H9 (cell line): ENCODE results near the gene ZBTB17. TPM values are rescaled to one million over a fixed set of nuclear protein-coding genes. Genes with fewer than 3 reads are reported as not detected.

Experiments used
- DNase-seq: peaks from one replicate; pipeline ENCODE4 v3.0.0-alpha.2; 2017
- H2AFZ ChIP-seq: one replicate; pipeline ENCODE4 v1.6.1; 2013; ENCODE audit warnings: mild to moderate bottlenecking, low read length, control low read depth, moderate library complexity
- H2AK5ac ChIP-seq: 2 replicates; pipeline ENCODE4 v1.6.1; 2013; ENCODE audit warnings: low read length, control low read depth, mixed read lengths; ENCODE audit not compliant: insufficient read length
- H2BK120ac ChIP-seq: one replicate; pipeline ENCODE4 v1.6.1; 2013; ENCODE audit warnings: low read depth, mild to moderate bottlenecking, low read length, control low read depth, inconsistent platforms; ENCODE audit not compliant: poor library complexity, severe bottlenecking
- H2BK12ac ChIP-seq: 2 replicates; pipeline ENCODE4 v1.6.1; 2013; ENCODE audit warnings: low read length, control low read depth, mixed read lengths, low read depth; ENCODE audit not compliant: insufficient read length
- H2BK15ac ChIP-seq: 2 replicates; pipeline ENCODE4 v1.6.1; 2013; ENCODE audit warnings: low read depth, low read length, control low read depth
- H2BK20ac ChIP-seq: one replicate; pipeline ENCODE4 v1.6.1; 2013; ENCODE audit warnings: low read depth, mild to moderate bottlenecking, low read length, control low read depth, inconsistent platforms; ENCODE audit not compliant: poor library complexity, severe bottlenecking
- H2BK5ac ChIP-seq: 2 replicates; pipeline ENCODE4 v1.6.1; 2013; ENCODE audit warnings: low read length, control low read depth, mixed read lengths; ENCODE audit not compliant: insufficient read length
- H3K14ac ChIP-seq: 2 replicates; pipeline ENCODE4 v1.6.1; 2013; ENCODE audit warnings: low read length, control low read depth; ENCODE audit not compliant: insufficient read depth
- H3K18ac ChIP-seq: 2 replicates; pipeline ENCODE4 v1.6.1; 2013; ENCODE audit warnings: low read depth, mild to moderate bottlenecking, mixed read lengths, low read length, control low read depth; ENCODE audit not compliant: insufficient read length
- H3K23ac ChIP-seq: 2 replicates; pipeline ENCODE4 v1.6.1; 2013; ENCODE audit warnings: low read length, control low read depth, mixed read lengths, low read depth; ENCODE audit not compliant: insufficient read length
- H3K23me2 ChIP-seq: 2 replicates; pipeline ENCODE4 v1.6.1; 2013; ENCODE audit warnings: low read depth, mild to moderate bottlenecking, mixed read lengths, low read length, control low read depth; ENCODE audit not compliant: insufficient read length, poor library complexity, severe bottlenecking
- H3K27ac ChIP-seq: 2 replicates; pipeline ENCODE4 v1.5.1; 2013; ENCODE audit warnings: low read length, control low read depth, mixed read lengths, low read depth; ENCODE audit not compliant: insufficient read length
- H3K27me3 ChIP-seq: 2 replicates; pipeline ENCODE4 v1.6.1; 2013; ENCODE audit warnings: low read length, control low read depth, inconsistent platforms; ENCODE audit not compliant: insufficient read depth
- H3K4ac ChIP-seq: 2 replicates; pipeline ENCODE4 v1.6.1; 2013; ENCODE audit warnings: low read depth, mild to moderate bottlenecking, control low read depth, inconsistent platforms, low read length, moderate library complexity
- H3K4me1 ChIP-seq: 2 replicates; pipeline ENCODE4 v1.6.1; 2013; ENCODE audit warnings: low read length, control low read depth, inconsistent platforms; ENCODE audit not compliant: insufficient read depth
- H3K4me2 ChIP-seq: 2 replicates; pipeline ENCODE4 v1.6.1; 2013; ENCODE audit warnings: low read length, control low read depth, mixed read lengths; ENCODE audit not compliant: insufficient read length, insufficient read depth
- H3K56ac ChIP-seq: 2 replicates; pipeline ENCODE4 v1.6.1; 2013; ENCODE audit warnings: low read depth, mild to moderate bottlenecking, mixed read lengths, low read length, control low read depth; ENCODE audit not compliant: insufficient read length
- H3K79me1 ChIP-seq: 2 replicates; pipeline ENCODE4 v1.6.1; 2013; ENCODE audit warnings: low read depth, mild to moderate bottlenecking, moderate library complexity, low read length, control low read depth, inconsistent platforms; ENCODE audit not compliant: insufficient read depth, poor library complexity, severe bottlenecking
- H3K79me2 ChIP-seq: 2 replicates; pipeline ENCODE4 v1.6.1; 2013; ENCODE audit warnings: low read length, control low read depth, inconsistent platforms; ENCODE audit not compliant: insufficient read depth
- H3K9ac ChIP-seq: 2 replicates; pipeline ENCODE4 v1.6.1; 2013; ENCODE audit warnings: low read length, control low read depth, mixed read lengths; ENCODE audit not compliant: insufficient read length; ENCODE audit errors: extremely low read depth
- H3K9me3 ChIP-seq: one replicate; pipeline ENCODE4 v1.6.1; 2013; ENCODE audit warnings: low read depth, low read length, inconsistent platforms; ENCODE audit not compliant: control insufficient read depth
- H3T11ph ChIP-seq: one replicate; pipeline ENCODE4 v1.6.1; 2013; ENCODE audit warnings: mild to moderate bottlenecking, low read length, control low read depth, inconsistent platforms
- H4K20me1 ChIP-seq: one replicate; pipeline ENCODE4 v1.6.1; 2013; ENCODE audit not compliant: control insufficient read depth, insufficient read length, insufficient read depth
- H4K5ac ChIP-seq: 2 replicates; pipeline ENCODE4 v1.6.1; 2013; ENCODE audit warnings: low read depth, mild to moderate bottlenecking, mixed read lengths, low read length, control low read depth; ENCODE audit not compliant: insufficient read length
- H4K8ac ChIP-seq: replicated peaks from 2 replicates; pipeline ENCODE4 v1.6.1; 2013; ENCODE audit warnings: low read length, control low read depth, mixed read lengths, low read depth; ENCODE audit not compliant: insufficient read length
- H4K91ac ChIP-seq: 2 replicates; pipeline ENCODE4 v1.6.1; 2013; ENCODE audit warnings: low read depth, mild to moderate bottlenecking, moderate library complexity, mixed read lengths, low read length, control low read depth; ENCODE audit not compliant: insufficient read length
- H3K27ac Mint-ChIP-seq, 3 experiments: 2 replicates in 2 of 3; 3 replicates in 1 of 3; pipeline ENCODE4 v1.8.0; 2020 to 2021; ENCODE audit warnings: mixed read lengths in 3 of 3, mild to moderate bottlenecking in 1 of 3, moderate library complexity in 1 of 3
- H3K27me3 Mint-ChIP-seq: 2 replicates; pipeline ENCODE4 v1.8.0; 2021; ENCODE audit warnings: low read depth, mild to moderate bottlenecking, moderate library complexity, mixed read lengths
- H3K36me3 Mint-ChIP-seq, 3 experiments: 2 replicates in 2 of 3; 3 replicates in 1 of 3; pipeline ENCODE4 v1.8.0; 2020 to 2021; ENCODE audit warnings: low read depth in 3 of 3, mixed read lengths in 3 of 3; ENCODE audit not compliant: insufficient read depth in 1 of 3
- H3K4me1 Mint-ChIP-seq, 2 experiments: 2 replicates each; pipeline ENCODE4 v1.8.0; 2020; ENCODE audit warnings: mixed read lengths in 2 of 2
- H3K4me3 Mint-ChIP-seq, 2 experiments: 2 replicates in 1 of 2; 3 replicates in 1 of 2; pipeline ENCODE4 v1.8.0; 2020 to 2021; ENCODE audit warnings: mild to moderate bottlenecking in 2 of 2, mixed read lengths in 2 of 2, moderate library complexity in 1 of 2
- H3K9me3 Mint-ChIP-seq, 2 experiments: 2 replicates in 1 of 2; 3 replicates in 1 of 2; pipeline ENCODE4 v1.8.0; 2020; ENCODE audit warnings: mild to moderate bottlenecking in 2 of 2, mixed read lengths in 2 of 2, moderate library complexity in 1 of 2
- CTCF ChIP-seq: fragments of 200-600 bp; sonication (generic); conservative IDR thresholded peaks from 3 replicates; pipeline ENCODE4 v1.8.0; 2021; ENCODE audit warnings: antibody characterized with exemption, mild to moderate bottlenecking
- total RNA-seq: library from RNA; stranded (reverse); gene quantifications from 2 replicates; pipeline ENCODE4 v1.2.1, GENCODE V29; 2021

ZBTB17 gene
- total RNA-seq, 1 experiment from 2014 or later = 16.5 TPM

- H3K9ac ChIP-seq = no peak overlapping the region
- no peaks in the 10 kb centered on the region for H3K27me3 ChIP-seq
- Mint-ChIP-seq H3K27ac (no peak overlapping the region), H3K9me3 (peaks cover 0 to 2% of the 10 kb centered on the region in 2 experiments; a peak in 2 of 5 replicates), H3K4me1 (peaks cover 18 to 19% of the 10 kb centered on the region in 2 experiments), H3K4me3 (no peak overlapping the region), H3K36me3 (peaks cover 3 to 8% (median 6%) of the 10 kb centered on the region in 3 experiments; a peak in 6 of 7 replicates), H3K27me3 (peaks cover 33% of the 10 kb centered on the region)
- H3K56ac ChIP-seq = no peak overlapping the region
- no peak overlapping the region for H2BK120ac ChIP-seq
- no peak overlapping the region for H2BK20ac ChIP-seq
- no peak overlapping the region for H3K4ac ChIP-seq
- no peak overlapping the region for H2BK5ac ChIP-seq
- no peaks in the 10 kb centered on the region for H4K20me1 ChIP-seq
- no peak overlapping the region for H4K91ac ChIP-seq
- peaks cover 1% of the 10 kb centered on the region; the same call in 1 of the 2 replicates for H3K4me1 ChIP-seq
- H3K9me3 ChIP-seq = no peaks in the 10 kb centered on the region
- H3K18ac ChIP-seq = no peak overlapping the region
- H4K5ac ChIP-seq = no peak overlapping the region
- no peak overlapping the region for H3K14ac ChIP-seq
- no peak for DNase-seq
- H2BK15ac ChIP-seq = no peak overlapping the region
- TF ChIP-seq CTCF = no peak
- H4K8ac ChIP-seq = no peak overlapping the region
- no peak overlapping the region for H3T11ph ChIP-seq
- no peak overlapping the region for H2BK12ac ChIP-seq
- H3K4me2 ChIP-seq = no peak overlapping the region
- no peak overlapping the region for H3K27ac ChIP-seq
- H3K23me2 ChIP-seq = no peaks in the 10 kb centered on the region
- H2AK5ac ChIP-seq = no peak overlapping the region
- no peaks in the 10 kb centered on the region for H3K79me1 ChIP-seq
- no peaks in the 10 kb centered on the region for H3K79me2 ChIP-seq
- H2AFZ ChIP-seq = no peak overlapping the region
- no peak overlapping the region for H3K23ac ChIP-seq
These were observed 12.4 kb downstream of the ZBTB17 start for GRCh38 chr1:15963363-15963967.
